Measurements from ENCODE around the gene REPS2.

The REPS2 gene

GRCh38 chrX:17035111-17035510 lies 88.7 kb downstream of the REPS2 start:
- no peak for DNase-seq (ENCODE audit: low read depth, low spot score)

GRCh38 chrX:17036171-17036961 lies 89.9 kb downstream of the REPS2 start:
- no peak for DNase-seq (ENCODE audit: low read depth, low spot score)

- DNase-seq (ENCODE audit: low read depth, low spot score): no peak
Measured at GRCh38 chrX:17038277-17038676, 91.8 kb downstream of the REPS2 start.

- DNase-seq (ENCODE audit: low read depth, low spot score): peak; percentile 55
Measured at GRCh38 chrX:17038681-17039161, 92.3 kb downstream of the REPS2 start.

DNA sequence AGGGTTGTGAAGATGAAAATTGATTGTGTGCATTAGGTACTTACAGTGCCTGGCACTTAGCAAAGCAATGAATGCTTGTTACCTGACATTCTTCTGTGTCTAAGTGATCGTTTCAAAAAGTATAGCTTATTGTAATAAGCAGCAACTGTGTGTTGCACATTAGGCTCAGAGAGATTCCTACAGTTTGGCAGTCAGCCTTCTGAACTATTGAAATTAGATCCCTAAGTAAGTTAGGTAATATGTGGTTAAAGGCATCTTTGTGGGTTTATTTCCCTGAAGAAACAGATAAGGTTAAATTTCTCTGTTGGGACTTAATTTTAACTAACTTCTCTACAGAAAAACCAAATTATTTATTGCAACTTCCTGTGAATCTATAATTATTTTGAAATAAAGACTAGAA lies 93.4 kb downstream of the REPS2 start:
- peak; percentile 50 for DNase-seq (ENCODE audit: low read depth, low spot score)

GRCh38 chrX:17040711-17041110 lies 94.3 kb downstream of the REPS2 start:
- no peak for DNase-seq (ENCODE audit: low read depth, low spot score)

DNA sequence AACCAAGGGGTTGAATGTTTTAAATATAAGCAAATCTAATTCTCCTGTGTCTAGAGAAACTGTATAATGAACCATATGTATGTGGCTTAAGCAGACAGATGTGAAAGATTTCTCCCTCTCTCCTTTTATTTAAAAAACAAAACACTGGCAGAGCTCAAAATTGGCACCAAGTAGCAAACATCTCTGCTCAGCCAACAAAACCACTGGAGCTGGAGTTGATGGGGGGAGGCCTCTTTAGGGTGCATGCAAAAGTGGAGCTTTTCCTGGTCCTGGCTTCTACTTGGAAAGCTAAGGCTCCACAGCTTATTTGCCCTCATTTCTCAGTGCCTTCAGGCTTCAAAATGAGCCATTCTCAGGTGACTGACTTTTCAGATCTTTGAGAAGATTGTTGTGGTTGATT lies 95.6 kb downstream of the REPS2 start:
- no peak for DNase-seq (ENCODE audit: low read depth, low spot score)

DNA sequence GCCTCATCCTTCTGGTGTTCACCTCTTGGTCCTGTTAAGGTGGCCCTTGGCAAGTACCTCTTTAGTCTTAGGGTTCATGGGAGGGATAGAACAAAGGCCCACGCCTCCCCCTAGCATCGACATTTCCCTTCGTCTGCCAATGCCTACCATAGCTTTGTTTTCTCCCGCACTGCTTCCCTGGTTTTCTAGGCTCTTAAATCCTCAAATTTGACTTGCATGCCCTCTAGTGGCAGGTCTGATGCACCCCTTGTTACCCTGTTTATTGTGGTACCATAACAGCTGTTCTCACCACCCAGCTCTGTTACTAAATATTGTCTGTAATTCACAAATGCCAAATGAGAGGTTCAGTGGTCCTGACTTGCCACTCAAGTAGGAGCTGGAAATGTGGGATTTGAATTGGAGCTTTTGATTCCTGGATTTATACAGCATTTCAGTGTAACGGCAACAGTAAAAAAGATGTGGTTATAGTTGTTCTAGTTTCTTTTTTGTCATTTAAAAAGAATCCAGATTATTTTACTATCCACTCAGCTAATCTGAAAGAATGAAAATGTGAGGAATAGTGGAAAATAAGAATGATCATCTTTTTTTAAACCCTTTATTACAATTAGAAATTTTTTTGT lies 100.1 kb downstream of the REPS2 start:
- peak; percentile 81 for DNase-seq (ENCODE audit: low read depth, low spot score)

- DNase-seq (ENCODE audit: low read depth, low spot score): no peak
Measured at GRCh38 chrX:17047224-17047623, 100.8 kb downstream of the REPS2 start.

GRCh38 chrX:17052210-17052609 lies 105.8 kb downstream of the REPS2 start:
- no peak for DNase-seq (ENCODE audit: low read depth, low spot score)

GRCh38 chrX:17052793-17053192 lies 106.3 kb downstream of the REPS2 start:
- DNase-seq (ENCODE audit: low read depth, low spot score): no peak

- no peak for DNase-seq (ENCODE audit: low read depth, low spot score)
Measured at GRCh38 chrX:17053502-17053901, 107.0 kb downstream of the REPS2 start.

DNA sequence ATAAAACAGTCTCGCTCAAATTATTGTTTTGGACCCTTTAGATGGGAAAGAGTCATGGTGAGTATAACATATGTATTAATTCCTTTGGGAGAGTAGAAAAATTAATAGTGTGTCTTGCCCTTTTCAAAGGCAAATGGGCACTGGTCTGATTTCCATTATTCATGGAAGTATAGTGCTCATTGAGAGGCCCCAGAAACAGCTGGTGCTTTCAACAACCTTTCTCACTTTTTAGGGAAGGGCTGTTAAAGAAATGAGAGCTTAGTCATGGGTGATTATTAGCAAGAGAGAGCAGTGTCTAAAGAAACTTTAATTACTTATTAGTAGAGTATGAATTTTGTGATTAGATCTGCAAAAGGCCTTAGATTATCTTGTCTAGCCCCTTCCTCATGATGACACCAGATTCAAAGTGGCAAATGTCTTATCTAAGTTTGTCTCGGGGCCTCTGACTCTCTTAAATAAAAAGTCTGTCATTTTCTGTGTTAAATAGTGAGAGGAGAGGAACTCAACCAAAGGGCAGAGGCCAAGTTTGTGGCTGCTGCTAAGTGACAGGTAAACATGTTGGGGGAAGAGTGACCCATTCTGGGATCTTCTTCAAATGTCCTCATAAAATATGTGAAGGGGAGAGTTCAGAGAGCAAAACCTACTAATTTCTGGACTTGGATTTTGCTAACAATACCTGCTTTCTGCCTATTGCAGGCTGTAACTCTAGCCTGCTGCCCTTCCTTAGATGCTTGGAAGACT lies 110.6 kb downstream of the REPS2 start:
- DNase-seq (ENCODE audit: low read depth, low spot score): no peak

- no peak for DNase-seq (ENCODE audit: low read depth, low spot score)
Measured at GRCh38 chrX:17062065-17062464, 115.6 kb downstream of the REPS2 start.

DNA sequence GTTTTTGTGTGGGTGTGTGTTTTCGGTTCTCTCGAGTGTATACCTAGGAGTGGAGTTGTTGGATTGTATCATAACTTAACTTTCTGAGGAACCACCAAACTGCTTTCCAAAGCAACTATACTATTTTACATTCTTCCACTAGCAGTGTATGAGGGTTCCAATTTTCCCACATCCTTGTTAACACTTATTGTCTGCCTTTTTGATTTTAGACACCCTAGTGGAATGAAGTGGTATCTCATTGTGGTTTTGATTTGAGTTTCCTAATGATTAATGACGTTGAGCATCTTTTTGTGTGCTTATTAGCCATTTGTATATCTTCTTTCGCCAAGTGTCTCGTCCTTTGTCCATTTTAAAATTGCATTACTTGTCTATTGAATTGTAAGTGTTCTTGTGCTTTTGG lies 118.6 kb downstream of the REPS2 start:
- DNase-seq (ENCODE audit: low read depth, low spot score): no peak

DNA sequence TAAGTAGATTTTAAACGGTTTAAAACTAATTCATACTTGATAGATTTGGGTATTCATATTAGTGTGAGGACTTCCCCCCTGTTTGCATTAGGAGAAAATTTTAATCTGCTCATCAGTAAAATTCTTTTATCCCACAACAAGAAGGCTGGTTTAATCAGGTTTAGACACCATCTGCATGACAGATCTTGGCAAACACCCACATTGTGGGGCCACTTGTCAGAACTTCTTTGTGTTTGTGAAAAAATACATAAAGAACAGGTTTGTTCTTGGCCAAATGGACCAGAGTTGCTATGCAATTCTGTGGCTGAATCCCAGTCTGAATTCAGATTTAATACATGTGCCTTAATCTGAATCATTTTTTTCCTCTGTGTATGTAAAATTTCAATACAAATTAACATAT lies 121.1 kb downstream of the REPS2 start:
- DNase-seq (ENCODE audit: low read depth, low spot score): peak; percentile 30

DNA sequence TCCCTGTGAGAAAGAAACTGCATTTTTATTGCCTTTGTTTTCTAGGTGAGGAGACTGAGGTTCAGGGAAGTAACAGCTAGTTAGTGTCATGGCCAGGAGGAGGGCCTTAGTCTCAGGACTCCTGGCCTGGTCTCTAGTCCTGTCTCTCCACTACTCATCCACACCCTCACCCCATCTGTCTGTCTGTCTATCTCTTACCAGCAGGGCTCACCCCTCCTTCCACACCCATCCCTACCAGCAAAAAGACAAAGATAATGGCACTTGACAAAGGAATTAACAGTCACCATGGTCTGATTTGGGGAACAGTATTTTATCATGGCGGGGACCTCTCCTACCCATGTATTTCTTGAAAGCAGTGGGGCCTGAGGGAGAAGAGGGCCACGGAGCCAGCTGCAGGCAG lies 125.8 kb downstream of the REPS2 start:
- no peak for DNase-seq (ENCODE audit: low read depth, low spot score)

DNA sequence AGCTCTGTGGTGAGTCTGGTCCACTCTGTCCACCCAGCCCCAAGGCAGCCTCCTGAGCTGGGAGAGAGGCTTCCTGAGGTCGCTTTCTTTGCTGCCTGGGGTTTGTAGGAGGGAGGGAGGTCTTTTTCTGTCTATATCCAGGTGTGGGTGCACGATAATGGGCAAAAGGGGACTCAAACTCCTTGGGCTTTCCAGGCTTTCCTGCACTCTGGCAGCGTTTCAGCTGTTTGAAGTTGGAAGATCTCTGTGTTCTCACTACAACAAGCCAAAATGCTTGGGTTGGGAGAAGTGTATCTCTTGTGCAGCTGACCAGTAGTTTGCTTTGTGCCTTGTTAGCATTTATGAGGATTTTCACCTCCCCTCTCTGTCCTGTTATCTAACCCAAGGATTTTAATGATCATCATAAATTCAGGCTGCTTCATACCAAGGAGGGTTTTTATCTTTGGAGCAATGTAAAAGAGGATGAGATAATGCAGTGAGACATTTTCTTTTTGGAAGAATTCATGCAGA lies 126.3 kb downstream of the REPS2 start:
- DNase-seq (ENCODE audit: low read depth, low spot score): no peak

DNA sequence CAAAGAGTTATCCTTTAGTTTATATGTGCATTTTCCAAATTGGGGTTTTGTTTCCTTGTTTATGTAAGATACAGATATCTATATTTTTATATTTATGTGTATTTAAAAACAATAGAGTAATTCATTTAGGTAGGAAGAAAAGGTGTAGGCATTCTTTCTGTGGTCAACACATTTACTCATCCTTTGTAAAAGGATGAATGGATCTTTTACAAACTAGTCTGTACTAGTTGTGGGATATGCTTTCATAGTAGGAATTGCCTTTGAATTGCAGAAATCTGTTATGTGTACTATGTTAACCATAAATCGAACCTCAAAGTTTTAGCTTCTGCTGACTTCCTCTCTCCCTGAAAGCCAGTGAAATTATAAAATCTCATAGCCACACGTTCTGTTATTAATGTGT lies 128.5 kb downstream of the REPS2 start:
- no peak for DNase-seq (ENCODE audit: low read depth, low spot score)

DNA sequence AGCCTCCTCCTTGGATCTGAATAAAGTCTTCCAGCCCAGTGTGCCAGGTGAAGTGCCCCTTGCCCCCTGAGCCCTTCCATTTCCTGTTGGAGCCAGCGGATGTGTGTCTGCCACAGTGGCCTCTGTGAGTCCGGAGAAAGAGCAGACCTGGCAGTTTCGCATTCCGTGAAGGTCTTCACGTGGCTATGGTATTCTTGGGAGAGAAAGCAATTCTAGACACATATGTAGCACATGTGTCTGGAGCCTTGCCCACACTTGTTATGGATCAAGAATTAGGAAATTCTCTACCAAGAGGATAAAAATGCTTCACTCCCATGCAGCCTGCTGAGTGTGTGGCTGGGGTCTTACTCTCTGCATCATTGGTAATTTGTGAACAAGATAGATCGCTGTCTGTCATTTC lies 130.9 kb downstream of the REPS2 start:
- DNase-seq (ENCODE audit: low read depth, low spot score): no peak

- DNase-seq (ENCODE audit: low read depth, low spot score): peak; percentile 47
Measured at GRCh38 chrX:17078031-17078720, 131.7 kb downstream of the REPS2 start.

DNA sequence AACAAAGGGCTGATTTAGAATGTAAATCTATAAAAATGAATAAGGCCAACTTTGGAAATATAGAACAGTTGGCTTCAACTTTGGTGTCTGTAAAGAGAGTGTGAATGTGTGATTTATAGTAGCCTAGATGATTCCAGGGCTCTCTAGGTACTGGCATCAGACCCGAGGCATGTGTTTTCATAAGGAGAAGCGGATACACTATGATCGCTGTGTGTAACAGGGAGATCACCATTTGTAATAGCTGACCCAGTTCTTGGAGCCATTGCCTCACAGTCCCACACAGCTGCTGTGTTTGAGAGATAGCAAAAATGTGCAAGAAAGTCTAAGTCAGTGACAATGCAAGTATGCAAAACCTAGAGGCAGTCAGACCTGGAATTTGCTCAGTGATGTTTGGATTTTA lies 135.1 kb downstream of the REPS2 start:
- DNase-seq (ENCODE audit: low read depth, low spot score): no peak

All from astrocyte of the hippocampus (primary cell).